H1 (cell line): ENCODE results near the gene TUT1. TPM values are rescaled to one million over a fixed set of nuclear protein-coding genes. Genes with fewer than 3 reads are reported as not detected.

Experiments used
- CTCF ChIA-PET: fragments of 300-600 bp; sonication (Branson Sonifier 250); formaldehyde crosslinking; loops from one replicate; lab custom pipeline; 2021; ENCODE audit not compliant: partially characterized antibody; lab: Charles Lee
- POLR2A ChIA-PET: fragments of 300-600 bp; sonication (Branson Sonifier 250); formaldehyde crosslinking; loops from one replicate; lab custom pipeline; 2021; ENCODE audit warnings: inconsistent platforms; ENCODE audit not compliant: partially characterized antibody; lab: Charles Lee
- DNase-seq, 2 experiments: peaks; one replicate each; pipeline versions ENCODE4 v3.0.0 to v3.0.0-alpha.2; 2010 to 2022; ENCODE audit warnings: low spot score in 2 of 2, low read depth in 1 of 2, mixed read lengths in 1 of 2
- FAIRE-seq: peaks from 2 replicates; lab custom pipeline; 2011; peaks lifted over from hg19 to GRCh38; lab: Jason Lieb, UNC
- H2AFZ ChIP-seq: 2 replicates; pipeline ENCODE4 v1.8.1; 2012; ENCODE audit warnings: low read length, inconsistent platforms
- H2AK5ac ChIP-seq: 2 replicates; pipeline ENCODE4 v1.6.1; 2013; ENCODE audit warnings: low read depth, low read length
- H2BK120ac ChIP-seq: replicated peaks from 2 replicates; pipeline ENCODE3; 2013; ENCODE audit warnings: low read depth, low read length, inconsistent platforms
- H2BK12ac ChIP-seq: 2 replicates; pipeline ENCODE4 v1.6.1; 2013; ENCODE audit warnings: low read depth, low read length
- H2BK15ac ChIP-seq: 2 replicates; pipeline ENCODE4 v1.6.1; 2013; ENCODE audit warnings: low read length
- H2BK20ac ChIP-seq: 2 replicates; pipeline ENCODE4 v1.6.1; 2013; ENCODE audit warnings: low read length
- H2BK5ac ChIP-seq: 2 replicates; pipeline ENCODE4 v1.6.1; 2013; ENCODE audit warnings: low read depth, low read length
- H3K14ac ChIP-seq: 2 replicates; pipeline ENCODE4 v1.6.1; 2013; ENCODE audit warnings: inconsistent platforms; ENCODE audit not compliant: insufficient read length
- H3K18ac ChIP-seq: 2 replicates; pipeline ENCODE4 v1.6.1; 2013; ENCODE audit warnings: low read length; ENCODE audit errors: extremely low read depth
- H3K23ac ChIP-seq: 2 replicates; pipeline ENCODE4 v1.6.1; 2013; ENCODE audit warnings: inconsistent platforms; ENCODE audit not compliant: insufficient read length
- H3K23me2 ChIP-seq: 2 replicates; pipeline ENCODE4 v1.6.1; 2013; ENCODE audit warnings: low read depth, low read length
- H3K27ac ChIP-seq: 2 replicates; pipeline ENCODE4 v1.6.1; 2011; ENCODE audit warnings: low read depth, low read length, inconsistent platforms
- H3K27me3 ChIP-seq, 4 experiments: replicated peaks in 1 of 4; 1 replicate in 1 of 4; 2 replicates in 3 of 4; pipeline versions ENCODE4 v1.6.1 to v1.8.1; 2011 to 2013; ENCODE audit warnings: low read length in 3 of 4, mild to moderate bottlenecking in 3 of 4, inconsistent platforms in 2 of 4, mixed read lengths in 2 of 4, moderate library complexity in 1 of 4; ENCODE audit not compliant: control insufficient read depth in 3 of 4, insufficient read depth in 3 of 4; ENCODE audit errors: extremely low read depth in 1 of 4
- H3K36me3 ChIP-seq, 4 experiments: 2 replicates each; pipeline versions ENCODE4 v1.6.1 to v1.8.1; 2011 to 2013; ENCODE audit warnings: mild to moderate bottlenecking in 4 of 4, low read length in 3 of 4, moderate library complexity in 2 of 4, control low read depth in 1 of 4, inconsistent platforms in 1 of 4; ENCODE audit not compliant: insufficient read depth in 4 of 4, control insufficient read depth in 2 of 4
- H3K4ac ChIP-seq: replicated peaks from 2 replicates; pipeline ENCODE3; 2013; ENCODE audit warnings: low read length, low read depth, mixed read lengths, inconsistent platforms; ENCODE audit not compliant: insufficient read length
- H3K4me1 ChIP-seq, 4 experiments: replicated peaks in 1 of 4; 1 replicate in 1 of 4; 2 replicates in 3 of 4; pipeline versions ENCODE4 v1.6.1 to v1.8.1; 2011 to 2013; ENCODE audit warnings: low read length in 3 of 4, inconsistent platforms in 2 of 4, mixed read lengths in 1 of 4; ENCODE audit not compliant: insufficient read depth in 4 of 4, control insufficient read depth in 3 of 4
- H3K4me2 ChIP-seq, 2 experiments: 2 replicates each; pipeline versions ENCODE4 v1.6.1 to v1.8.1; 2011 to 2013; ENCODE audit warnings: low read depth in 2 of 2, low read length in 2 of 2, control low read depth in 1 of 2, inconsistent platforms in 1 of 2, mild to moderate bottlenecking in 1 of 2; ENCODE audit not compliant: insufficient read depth in 1 of 2
- H3K4me3 ChIP-seq, 4 experiments: fragments of 200-600, 300-600 bp in 1 of 4; sonication (generic), shearing (Covaris generic), sonication (Bioruptor Twin) in 1 of 4; 2 replicates each; pipeline versions ENCODE4 v1.5.1 to v1.8.1; 2011 to 2016; ENCODE audit warnings: low read length in 4 of 4, low read depth in 3 of 4, control low read depth in 2 of 4, inconsistent platforms in 2 of 4, mild to moderate bottlenecking in 2 of 4, mixed read lengths in 1 of 4, moderate library complexity in 1 of 4; ENCODE audit not compliant: insufficient read depth in 2 of 4; ENCODE audit errors: extremely low read depth in 1 of 4
- H3K56ac ChIP-seq: replicated peaks from 2 replicates; pipeline ENCODE3; 2013; ENCODE audit warnings: low read depth, mild to moderate bottlenecking, mixed read lengths, low read length, inconsistent platforms; ENCODE audit not compliant: insufficient read length
- H3K79me1 ChIP-seq: 2 replicates; pipeline ENCODE4 v1.6.1; 2013; ENCODE audit warnings: low read depth, low read length, control low read depth
- H3K79me2 ChIP-seq, 2 experiments: 2 replicates each; pipeline versions ENCODE4 v1.6.1 to v1.8.1; 2012 to 2013; ENCODE audit warnings: low read length in 2 of 2, mild to moderate bottlenecking in 2 of 2, inconsistent platforms in 1 of 2; ENCODE audit not compliant: insufficient read depth in 2 of 2, control insufficient read depth in 1 of 2
- H3K9ac ChIP-seq, 4 experiments: replicated peaks in 1 of 4; 1 replicate in 1 of 4; 2 replicates in 3 of 4; pipeline versions ENCODE4 v1.6.1 to v1.8.1; 2011 to 2013; ENCODE audit warnings: low read depth in 3 of 4, low read length in 3 of 4, control low read depth in 2 of 4, mild to moderate bottlenecking in 2 of 4, moderate library complexity in 2 of 4, inconsistent platforms in 1 of 4; ENCODE audit errors: extremely low read depth in 1 of 4
- H3K9me3 ChIP-seq, 2 experiments: 2 replicates each; pipeline versions ENCODE4 v1.6.1 to v1.8.1; 2012 to 2013; ENCODE audit warnings: mild to moderate bottlenecking in 2 of 2, moderate library complexity in 2 of 2, control low read depth in 1 of 2, inconsistent platforms in 1 of 2, low read depth in 1 of 2, low read length in 1 of 2, mixed read lengths in 1 of 2; ENCODE audit not compliant: insufficient read depth in 2 of 2
- H4K20me1 ChIP-seq, 2 experiments: replicated peaks in 1 of 2; 2 replicates each; pipeline versions ENCODE3 to v1.8.1; 2011 to 2013; ENCODE audit warnings: inconsistent platforms in 2 of 2, low read length in 2 of 2, mild to moderate bottlenecking in 1 of 2; ENCODE audit not compliant: insufficient read depth in 2 of 2, control insufficient read depth in 1 of 2
- H4K5ac ChIP-seq: 2 replicates; pipeline ENCODE4 v1.6.1; 2013; ENCODE audit warnings: low read length, low read depth, mixed read lengths, inconsistent platforms; ENCODE audit not compliant: insufficient read length
- H4K8ac ChIP-seq: 2 replicates; pipeline ENCODE4 v1.8.0; 2013; ENCODE audit warnings: mild to moderate bottlenecking, moderate library complexity, low read length, inconsistent platforms; ENCODE audit not compliant: insufficient read depth; ENCODE audit errors: extremely low read depth
- H4K91ac ChIP-seq: replicated peaks from 2 replicates; pipeline ENCODE3; 2013; ENCODE audit warnings: low read length, mixed read lengths, inconsistent platforms; ENCODE audit not compliant: insufficient read length
- CTCF ChIP-seq, 3 experiments: IDR thresholded peaks; 1 replicate in 2 of 3; 2 replicates in 1 of 3; pipeline versions ENCODE4 v1.5.1 to v1.6.1; 2011; ENCODE audit warnings: low read length in 3 of 3, mild to moderate bottlenecking in 3 of 3, inconsistent platforms in 2 of 3, low read depth in 1 of 3, moderate library complexity in 1 of 3; ENCODE audit not compliant: insufficient read depth in 1 of 3; ENCODE audit errors: control extremely low read depth in 1 of 3
- GTF2F1 ChIP-seq: IDR thresholded peaks from 2 replicates; pipeline ENCODE4 v1.6.1; 2012; ENCODE audit warnings: low read depth, low read length, improper control_type of control experiment, borderline replicate concordance
- NANOG ChIP-seq: IDR thresholded peaks from 2 replicates; pipeline ENCODE4 v1.6.1; 2011; ENCODE audit warnings: low read length, low read depth, mild to moderate bottlenecking, inconsistent platforms; ENCODE audit not compliant: insufficient read depth, poor library complexity, severe bottlenecking
- NRF1 ChIP-seq: IDR thresholded peaks from 2 replicates; pipeline ENCODE4 v1.6.1; 2011; ENCODE audit warnings: mild to moderate bottlenecking, low read depth, low read length, improper control_type of control experiment
- RAD21 ChIP-seq, 2 experiments: IDR thresholded peaks in 1 of 2; conservative IDR thresholded peaks in 1 of 2; 2 replicates each; pipeline ENCODE4 v1.6.1; 2011; ENCODE audit warnings: low read depth in 2 of 2, low read length in 2 of 2, improper control_type of control experiment in 1 of 2, inconsistent platforms in 1 of 2, mild to moderate bottlenecking in 1 of 2, moderate library complexity in 1 of 2
- RXRA ChIP-seq: IDR thresholded peaks from 2 replicates; pipeline ENCODE4 v1.6.1; 2011; ENCODE audit warnings: low read depth, mild to moderate bottlenecking, low read length, moderate library complexity; ENCODE audit not compliant: insufficient read depth
- SRF ChIP-seq: IDR thresholded peaks from 2 replicates; pipeline ENCODE4 v1.6.1; 2011; ENCODE audit warnings: mild to moderate bottlenecking, low read depth, low read length, moderate library complexity
- USF2 ChIP-seq: IDR thresholded peaks from 2 replicates; pipeline ENCODE4 v1.6.1; 2011; ENCODE audit warnings: low read length, improper control_type of control experiment
- ZNF274 ChIP-seq: IDR thresholded peaks from 2 replicates; pipeline ENCODE4 v1.7.0; 2012; ENCODE audit warnings: low read length, borderline replicate concordance; ENCODE audit errors: extremely low read depth
- WGBS, 2 experiments: shearing (Covaris generic) in 1 of 2; methylation state at CpG; one replicate each; pipeline versions ENCODE4 v1.1.6 to v1.1.7; 2013 to 2015; ENCODE audit warnings: low lambda C conversion rate in 2 of 2, mixed read lengths in 2 of 2, inconsistent platforms in 1 of 2, low coverage in 1 of 2, missing lambda C conversion rate in 1 of 2; ENCODE audit not compliant: insufficient replicate concordance in 2 of 2, insufficient coverage in 1 of 2, insufficient read length in 1 of 2; ENCODE audit errors: extremely low coverage in 1 of 2, missing lambda C conversion rate in 1 of 2; 5-methylcytosine and 5-hydroxymethylcytosine counted together
- polyA plus RNA-seq, 7 experiments: library from polyadenylated mRNA; depleted of rRNA in 3 of 7; stranded (reverse) in 5 of 7; unstranded in 2 of 7; fragments of >200 nt in 5 of 7; fragments of 200-250 nt in 2 of 7; gene quantifications; 1 replicate in 5 of 7; 2 replicates in 1 of 7; 4 replicates in 1 of 7; pipeline versions ENCODE4 v1.2.1 to v1.2.3, GENCODE V29; 2011 to 2013; ENCODE audit warnings: missing spikeins in 2 of 7, mixed read lengths in 2 of 7
- total RNA-seq: library from RNA; stranded (reverse); fragmentation: NEBNext Ultra II Directional; extraction: Animal tissue kit (Norgen Biotek cat#: 25700); gene quantifications from 2 replicates; pipeline ENCODE4 v1.2.1, GENCODE V29; 2021

TUT1 gene
- total and polyA plus RNA-seq, 2 of the 8 experiments (the other 6 are each of a cell fraction or from before 2014, with no cell fraction given): 17.8 to 24.6 TPM

GRCh38 chr11:62579252-62579651, 12.1 kb downstream of the TUT1 start:
- Histone ChIP-seq H3K56ac (no peak overlapping the region), H3K27ac (no peak overlapping the region), H2BK120ac (no peak overlapping the region), H3K36me3 (peaks cover 2 to 25% (median 18%) of the 10 kb centered on the region in 4 experiments; a peak in 7 of 8 replicates), H3K4me2 (no peak overlapping the region), H2AK5ac (no peak overlapping the region), H4K91ac (no peak overlapping the region), H3K4me1 (peaks cover 0 to 8% (median 4%) of the 10 kb centered on the region in 4 experiments; a peak in 3 of 7 replicates), H2AFZ (no peak overlapping the region), H3K9me3 (no peaks in the 10 kb centered on the region), H3K18ac (no peak overlapping the region), H3K23ac (no peak overlapping the region), H2BK20ac (no peak overlapping the region), H2BK12ac (no peak overlapping the region), H3K23me2 (peaks cover 6% of the 10 kb centered on the region), H2BK5ac (no peak overlapping the region), H3K4ac (no peak overlapping the region), H3K27me3 (no peaks in the 10 kb centered on the region), H4K8ac (no peak overlapping the region), H3K79me2 (no peaks in the 10 kb centered on the region), H4K20me1 (peaks cover 0 to 3% of the 10 kb centered on the region in 2 experiments), H3K9ac (no peak overlapping the region), H3K14ac (no peak overlapping the region), H3K4me3 (no peak overlapping the region), H4K5ac (no peak overlapping the region), H3K79me1 (0 out of 2 replicates have a peak, but pooled peaks cover 2% of the 10 kb centered on the region), H2BK15ac (no peak overlapping the region)
- CTCF ChIA-PET: no interaction called here
- DNase-seq (no peak), FAIRE-seq (no peak)
- POLR2A ChIA-PET: interaction anchor here (0.6 to 20.7 kb wide), 4 partner anchors 10 to 247 kb away, joined by 3 to 336 read pairs (median 4); partner anchors contain the start of genes C11orf98 and CSKMT
- 86% methylated on average over 2 of the region's 2 CpGs; no CpG with 5 or more reads in 1 of the 2 experiments for WGBS, 2 experiments
- TF ChIP-seq ZNF274: no peak
- TF ChIP-seq NRF1: no peak
- TF ChIP-seq CTCF (IDR thresholded peaks at IDR 0.05; ENCODE audit: control extremely low read depth in 1 of 3, insufficient read depth in 1 of 3, low read depth in 1 of 3, low read length in 3 of 3): no peak
- TF ChIP-seq SRF: no peak
- TF ChIP-seq RXRA: no peak
- TF ChIP-seq NANOG: no peak
- no peak for TF ChIP-seq GTF2F1
- TF ChIP-seq USF2: no peak
- TF ChIP-seq RAD21 (IDR thresholded peaks at IDR 0.05 in 1 of 2, conservative IDR thresholded peaks at IDR 0.05 in 1 of 2; ENCODE audit: low read depth in 2 of 2, low read length in 2 of 2): no peak
